ENCODE data around the gene GIT2.
"Not testable (repeated sequence)": the region's sequence is repeated elsewhere in the genome, so short reads cannot be mapped to it uniquely, and the experiment has no call there.

GIT2 gene

GRCh38 chr12:109929326-109929725 lies 66.8 kb downstream of the GIT2 start:
- intact Hi-C loops (cut with DNase I); DNase-seq: not testable (repeated sequence)

GRCh38 chr12:109928058-109928656 lies 68.0 kb downstream of the GIT2 start:
- DNase-seq: no peak
- intact Hi-C loops (cut with DNase I): no loop called here

GRCh38 chr12:109927622-109928021 lies 68.5 kb downstream of the GIT2 start:
- intact Hi-C loops (cut with DNase I): no loop called here
- DNase-seq: peak in 17 of 42 donors; percentile 15 to 56 (median 41)

- no peak for DNase-seq
- intact Hi-C loops (cut with DNase I): no loop called here
These were observed 69.5 kb downstream of the GIT2 start for GRCh38 chr12:109926488-109927210.

GRCh38 chr12:109926016-109926415 lies 70.2 kb downstream of the GIT2 start:
- intact Hi-C loops (cut with DNase I): no loop called here
- DNase-seq: no peak

- intact Hi-C loops (cut with DNase I): no loop called here
- peak in 1 of 42 donors; percentile 8 for DNase-seq
These were observed 70.9 kb downstream of the GIT2 start for GRCh38 chr12:109925185-109925840.

GRCh38 chr12:109923481-109924245 lies 72.5 kb downstream of the GIT2 start:
- intact Hi-C loops (cut with DNase I): no loop called here
- DNase-seq: peak in 2 of 42 donors; percentile 7 to 13

- DNase-seq: peak in 1 of 42 donors; percentile 8
- intact Hi-C loops (cut with DNase I): no loop called here
These were observed 73.1 kb downstream of the GIT2 start for GRCh38 chr12:109923038-109923437.

- intact Hi-C loops (cut with DNase I): no loop called here
- no peak for DNase-seq
These were observed 74.2 kb downstream of the GIT2 start for GRCh38 chr12:109921982-109922381.

GRCh38 chr12:109920261-109920780 lies 75.8 kb downstream of the GIT2 start:
- DNase-seq: no peak
- intact Hi-C loops (cut with DNase I): no loop called here

- intact Hi-C loops (cut with DNase I): no loop called here
- no peak for DNase-seq
These were observed 76.7 kb downstream of the GIT2 start for GRCh38 chr12:109919456-109919855.

- intact Hi-C loops (cut with DNase I): no loop called here
- no peak for DNase-seq
These were observed 80.1 kb downstream of the GIT2 start for GRCh38 chr12:109916045-109916444.

GRCh38 chr12:109915171-109916040 lies 80.8 kb downstream of the GIT2 start:
- intact Hi-C loops (cut with DNase I): no loop called here
- no peak for DNase-seq

- no peak for DNase-seq
These were observed 81.7 kb downstream of the GIT2 start for GRCh38 chr12:109914461-109914860.

GRCh38 chr12:109912855-109913321 lies 83.3 kb downstream of the GIT2 start:
- intact Hi-C loops (cut with DNase I): no loop called here
- DNase-seq: no peak

More at GRCh38 chr12:109914461-109914860, 81.7 kb downstream of the GIT2 start:
- intact Hi-C loops (cut with DNase I): no loop called here

GRCh38 chr12:109910969-109911348 lies 85.2 kb downstream of the GIT2 start:
- intact Hi-C loops (cut with DNase I): no loop called here
- no peak for DNase-seq

- intact Hi-C loops (cut with DNase I): no loop called here
- no peak for DNase-seq
These were observed 85.8 kb downstream of the GIT2 start for GRCh38 chr12:109910254-109910968.

- intact Hi-C loops (cut with DNase I): no loop called here
- DNase-seq: no peak
These were observed 90.9 kb downstream of the GIT2 start for GRCh38 chr12:109905301-109905700.
